ENCODE data around the gene BCAR1. TPM values are rescaled to one million over a fixed set of nuclear protein-coding genes. Genes with fewer than 3 reads are reported as not detected.

Gene BCAR1
- total RNA-seq, 1 experiment from 2014 or later = 58.6 TPM

DNA sequence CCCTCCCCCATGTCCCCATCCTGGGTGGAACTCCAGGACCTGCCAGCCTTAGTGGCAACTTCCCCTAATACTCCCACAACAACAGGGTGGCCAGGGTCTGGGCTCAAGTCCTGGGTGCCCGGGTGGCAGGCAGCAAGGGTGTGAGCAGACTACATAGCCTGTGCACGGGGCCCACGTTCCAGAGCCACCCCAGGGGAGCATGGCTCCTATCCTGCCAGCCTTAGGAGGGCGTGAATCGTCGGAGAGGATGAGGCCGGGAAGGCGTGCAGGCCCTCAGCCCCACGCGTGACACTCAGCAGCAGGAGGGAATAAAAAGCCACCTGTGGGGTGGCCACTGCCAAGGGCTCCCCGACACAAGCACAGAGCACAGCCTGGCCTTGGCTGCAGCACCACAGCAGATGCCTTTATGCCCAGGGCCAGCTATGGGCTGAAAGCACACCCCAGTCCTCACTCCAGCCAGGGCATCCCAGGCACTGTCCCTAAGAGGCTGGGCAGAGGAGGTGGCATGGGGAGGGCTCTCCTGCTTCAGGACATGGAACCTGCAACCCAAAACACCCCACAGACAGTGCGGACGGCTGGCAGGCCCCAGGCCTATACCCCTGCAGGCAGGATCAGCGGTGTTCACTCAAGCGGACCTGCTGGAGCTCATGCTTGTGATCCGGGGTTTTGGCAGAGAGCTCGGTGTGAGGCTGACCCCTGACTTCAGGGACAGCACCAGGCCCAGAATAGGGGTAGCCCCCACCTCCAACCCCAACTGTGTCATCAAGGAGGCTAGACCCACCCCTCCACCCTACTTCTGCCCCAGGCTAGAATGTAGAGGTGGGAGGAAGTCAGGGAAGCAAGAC, 2.7 kb downstream of the BCAR1 start:
- H3K4me3 Mint-ChIP-seq (ENCODE audit: unreplicated experiment) = no peak overlapping the region
- CTCF ChIA-PET = interaction anchor here (0.5 to 2.7 kb wide), 9 partner anchors 13 to 250 kb away, joined by 3 to 26 read pairs (median 3); partner anchors contain the start of gene ZNRF1
- peaks cover 11% of the 10 kb centered on the region for H3K36me3 Mint-ChIP-seq (ENCODE audit: insufficient read depth, unreplicated experiment)
- intact Hi-C loops (cut with micrococcal nuclease) = no loop called here
- H3K27ac Mint-ChIP-seq (ENCODE audit: low read depth, unreplicated experiment) = peak overlapping the region; percentile 96
- DNase-seq (ENCODE audit: unreplicated experiment) = no peak
- no peaks in the 10 kb centered on the region for H3K9me3 Mint-ChIP-seq (ENCODE audit: unreplicated experiment)
- no TSS peak for BruUV-seq (replicated peaks)
- peaks cover 40% of the 10 kb centered on the region for H3K4me1 Mint-ChIP-seq (ENCODE audit: insufficient read depth, unreplicated experiment)
- POLR2A ChIA-PET = interaction anchor here (1.0 to 4.4 kb wide), 7 partner anchors 9 to 145 kb away, joined by 3 to 106 read pairs (median 7); no protein-coding TSS in a partner anchor
- TF ChIP-seq, protein P1, sequence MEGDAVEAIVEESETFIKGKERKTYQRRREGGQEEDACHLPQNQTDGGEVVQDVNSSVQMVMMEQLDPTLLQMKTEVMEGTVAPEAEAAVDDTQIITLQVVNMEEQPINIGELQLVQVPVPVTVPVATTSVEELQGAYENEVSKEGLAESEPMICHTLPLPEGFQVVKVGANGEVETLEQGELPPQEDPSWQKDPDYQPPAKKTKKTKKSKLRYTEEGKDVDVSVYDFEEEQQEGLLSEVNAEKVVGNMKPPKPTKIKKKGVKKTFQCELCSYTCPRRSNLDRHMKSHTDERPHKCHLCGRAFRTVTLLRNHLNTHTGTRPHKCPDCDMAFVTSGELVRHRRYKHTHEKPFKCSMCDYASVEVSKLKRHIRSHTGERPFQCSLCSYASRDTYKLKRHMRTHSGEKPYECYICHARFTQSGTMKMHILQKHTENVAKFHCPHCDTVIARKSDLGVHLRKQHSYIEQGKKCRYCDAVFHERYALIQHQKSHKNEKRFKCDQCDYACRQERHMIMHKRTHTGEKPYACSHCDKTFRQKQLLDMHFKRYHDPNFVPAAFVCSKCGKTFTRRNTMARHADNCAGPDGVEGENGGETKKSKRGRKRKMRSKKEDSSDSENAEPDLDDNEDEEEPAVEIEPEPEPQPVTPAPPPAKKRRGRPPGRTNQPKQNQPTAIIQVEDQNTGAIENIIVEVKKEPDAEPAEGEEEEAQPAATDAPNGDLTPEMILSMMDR (IDR thresholded peaks at IDR 0.05; ENCODE audit: unreplicated experiment) = no peak
- H3K27me3 Mint-ChIP-seq (ENCODE audit: insufficient read depth, unreplicated experiment) = no peaks in the 10 kb centered on the region

DNA sequence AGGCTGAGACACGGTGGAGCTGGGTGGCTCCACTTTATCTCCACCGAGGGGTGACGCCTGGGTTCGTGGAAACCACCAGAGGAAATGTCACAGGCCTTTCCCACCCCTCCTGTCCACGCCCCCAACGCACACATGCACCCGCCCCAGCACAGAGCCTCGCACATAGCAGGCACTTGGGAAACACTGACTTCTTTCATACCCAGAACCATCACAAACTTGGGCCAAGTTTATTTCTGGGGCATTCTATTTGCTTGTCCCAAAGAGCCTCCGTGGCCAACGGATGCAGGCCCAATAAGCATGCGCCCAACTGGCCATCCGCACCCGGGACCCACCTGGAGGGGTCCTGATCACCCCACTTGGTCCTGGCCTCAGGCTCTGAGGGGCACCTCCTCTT, 3.3 kb downstream of the BCAR1 start:
- peaks cover 43% of the 10 kb centered on the region for H3K4me1 Mint-ChIP-seq (ENCODE audit: insufficient read depth, unreplicated experiment)
- DNase-seq (ENCODE audit: unreplicated experiment) = no peak
- TF ChIP-seq, protein P1 (IDR thresholded peaks at IDR 0.05; ENCODE audit: unreplicated experiment) = no peak
- H3K27ac Mint-ChIP-seq (ENCODE audit: low read depth, unreplicated experiment) = peak overlapping the region; percentile 96
- peaks cover 12% of the 10 kb centered on the region for H3K36me3 Mint-ChIP-seq (ENCODE audit: insufficient read depth, unreplicated experiment)
- POLR2A ChIA-PET = interaction anchor here (0.9 kb wide), 1 partner anchor 57 kb away, joined by 3 read pairs; no protein-coding TSS in a partner anchor
- CTCF ChIA-PET = interaction anchor here (0.9 to 2.7 kb wide), 5 partner anchors 14 to 133 kb away, joined by 3 to 15 read pairs (median 3); no protein-coding TSS in a partner anchor
- intact Hi-C loops (cut with micrococcal nuclease) = no loop called here
- H3K27me3 Mint-ChIP-seq (ENCODE audit: insufficient read depth, unreplicated experiment) = no peaks in the 10 kb centered on the region
- H3K4me3 Mint-ChIP-seq (ENCODE audit: unreplicated experiment) = no peak overlapping the region
- no peaks in the 10 kb centered on the region for H3K9me3 Mint-ChIP-seq (ENCODE audit: unreplicated experiment)
- BruUV-seq (replicated peaks) = no TSS peak

DNA sequence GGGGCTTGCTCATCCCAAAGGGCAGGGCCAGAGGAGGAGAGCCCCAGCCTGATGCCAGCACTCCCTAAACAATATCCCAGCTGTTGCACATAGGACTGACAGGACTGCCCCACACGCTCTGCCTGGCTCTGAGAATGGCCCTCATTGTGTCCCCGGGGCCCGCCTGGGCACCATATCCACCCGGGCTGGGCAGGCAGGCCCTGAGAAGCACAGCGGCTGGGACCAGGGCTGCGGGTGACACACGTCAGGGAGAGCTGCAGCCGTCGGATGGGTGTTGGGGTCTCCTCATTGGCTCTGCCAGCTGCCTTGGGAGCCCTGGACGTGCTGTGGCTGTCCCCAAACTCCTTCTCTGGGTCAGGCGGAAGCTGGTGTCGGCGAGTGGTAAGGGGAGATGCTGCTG, 4.2 kb downstream of the BCAR1 start:
- TF ChIP-seq, protein P1 (IDR thresholded peaks at IDR 0.05; ENCODE audit: unreplicated experiment) = no peak
- DNase-seq (ENCODE audit: unreplicated experiment) = no peak
- no peak overlapping the region for H3K4me3 Mint-ChIP-seq (ENCODE audit: unreplicated experiment)
- H3K4me1 Mint-ChIP-seq (ENCODE audit: insufficient read depth, unreplicated experiment) = peaks cover 43% of the 10 kb centered on the region
- CTCF ChIA-PET = interaction anchor here (1.1 to 2.7 kb wide), 2 partner anchors 13 to 130 kb away, joined by 3 to 15 read pairs; no protein-coding TSS in a partner anchor
- POLR2A ChIA-PET = interaction anchor here (0.6 to 1.4 kb wide), 3 partner anchors 21 to 58 kb away, joined by 3 read pairs; no protein-coding TSS in a partner anchor
- H3K9me3 Mint-ChIP-seq (ENCODE audit: unreplicated experiment) = no peaks in the 10 kb centered on the region
- intact Hi-C loops (cut with micrococcal nuclease) = no loop called here
- BruUV-seq (replicated peaks) = no TSS peak
- H3K27ac Mint-ChIP-seq (ENCODE audit: low read depth, unreplicated experiment) = peak overlapping the region; percentile 96
- H3K27me3 Mint-ChIP-seq (ENCODE audit: insufficient read depth, unreplicated experiment) = no peaks in the 10 kb centered on the region
- H3K36me3 Mint-ChIP-seq (ENCODE audit: insufficient read depth, unreplicated experiment) = peaks cover 19% of the 10 kb centered on the region

DNA sequence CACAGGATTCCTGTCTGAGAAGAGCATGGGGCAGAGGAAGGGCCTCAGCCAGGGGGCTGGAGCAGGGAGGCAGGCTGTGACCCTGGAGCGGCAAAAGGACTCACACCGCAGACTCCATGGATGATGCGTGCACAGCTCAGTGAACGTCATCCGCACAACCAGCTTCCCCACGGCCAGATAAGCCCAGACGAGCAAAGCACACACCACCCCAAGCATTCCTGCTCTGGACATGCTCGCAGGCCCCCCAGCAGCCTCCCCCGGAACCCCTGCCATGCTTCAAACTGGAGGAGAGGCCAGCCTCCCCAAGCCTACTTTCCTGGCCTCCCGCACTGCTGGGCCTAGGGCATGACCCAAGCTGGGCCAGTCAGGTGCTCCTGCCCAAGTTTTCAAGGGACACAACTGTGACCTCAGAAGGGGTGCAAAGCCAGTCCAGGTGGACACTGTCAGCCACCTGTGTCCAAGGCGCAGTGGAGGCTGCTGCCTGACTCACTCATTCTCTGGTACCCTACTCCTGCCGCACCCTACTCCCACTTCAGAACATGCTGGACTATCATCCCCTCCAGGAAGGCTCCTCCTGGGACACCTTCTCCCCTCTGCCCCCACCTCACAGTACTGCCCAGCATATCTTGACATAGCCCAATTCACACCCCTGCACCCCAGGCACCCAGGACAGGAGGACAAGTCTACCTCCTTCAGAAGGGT, 4.8 kb downstream of the BCAR1 start:
- no peaks in the 10 kb centered on the region for H3K27me3 Mint-ChIP-seq (ENCODE audit: insufficient read depth, unreplicated experiment)
- H3K9me3 Mint-ChIP-seq (ENCODE audit: unreplicated experiment) = no peaks in the 10 kb centered on the region
- peaks cover 37% of the 10 kb centered on the region for H3K4me1 Mint-ChIP-seq (ENCODE audit: insufficient read depth, unreplicated experiment)
- peak overlapping the region; percentile 96 for H3K27ac Mint-ChIP-seq (ENCODE audit: low read depth, unreplicated experiment)
- TF ChIP-seq, protein P1 (IDR thresholded peaks at IDR 0.05; ENCODE audit: unreplicated experiment) = no peak
- ChIA-PET CTCF (interaction anchor here (1.1 to 2.7 kb wide), 4 partner anchors 9 to 47 kb away, joined by 3 to 15 read pairs (median 4); no protein-coding TSS in a partner anchor), POLR2A (interaction anchor here (0.6 to 2.2 kb wide), 4 partner anchors 21 to 132 kb away, joined by 3 to 18 read pairs (median 6); no protein-coding TSS in a partner anchor)
- BruUV-seq (replicated peaks) = no TSS peak
- DNase-seq (ENCODE audit: unreplicated experiment) = no peak
- H3K4me3 Mint-ChIP-seq (ENCODE audit: unreplicated experiment) = no peak overlapping the region
- intact Hi-C loops (cut with micrococcal nuclease) = no loop called here
- H3K36me3 Mint-ChIP-seq (ENCODE audit: insufficient read depth, unreplicated experiment) = peaks cover 25% of the 10 kb centered on the region

Measured in MCF 10A (cell line).